GM19438 (cell line): ENCODE data around the gene RNU5D-1.
"Not testable (repeated sequence)": the region's sequence is repeated elsewhere in the genome, so short reads cannot be mapped to it uniquely, and the experiment has no call there.

Source experiments
- ATAC-seq: cut with Tn5 transposase; IDR thresholded peaks from one replicate; pipeline ENCODE4 v1.9.1; 2021; ENCODE audit warnings: low read depth; ENCODE audit not compliant: unreplicated experiment

The RNU5D-1 gene

DNA sequence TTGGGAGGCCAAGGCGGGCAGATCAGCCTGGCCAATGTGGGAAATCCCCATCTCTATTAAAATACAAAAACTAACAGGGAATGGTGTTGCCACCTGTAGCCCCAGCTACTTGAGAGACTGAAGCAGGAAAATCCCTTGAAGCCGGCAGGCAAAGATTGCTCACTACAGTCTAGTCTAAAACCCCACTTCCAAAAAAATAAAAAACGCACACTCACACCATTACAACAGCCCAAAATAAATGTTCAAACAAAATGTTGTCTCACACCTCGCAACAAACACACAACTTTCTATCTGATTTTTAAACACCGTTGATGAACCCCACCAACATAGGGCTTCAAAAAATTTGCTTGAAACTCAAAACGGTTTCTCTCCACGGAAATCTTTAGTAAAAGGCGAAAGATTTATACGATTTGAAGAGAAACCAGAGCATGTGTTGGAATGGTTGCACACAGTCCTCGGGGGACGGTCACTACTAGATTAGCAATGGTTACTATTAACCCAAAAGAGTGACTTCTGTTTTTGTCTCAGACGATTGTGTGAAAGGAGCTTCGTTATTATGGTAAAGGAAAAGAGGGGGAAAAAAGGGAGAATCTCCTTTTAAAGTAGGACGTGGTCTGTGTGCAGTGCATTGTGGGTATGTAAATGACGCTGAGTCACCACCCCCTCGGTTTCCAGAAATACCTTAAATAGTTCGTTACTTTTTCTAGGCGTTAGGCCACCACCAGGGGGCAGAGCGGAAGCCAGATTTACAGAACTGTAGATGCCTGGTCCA lies at the start of gene RNU5D-1:
TSS of gene RNU5D-1 (minus strand) at position 430 of the 772 bp plus-strand sequence.
- peak; percentile 52 for ATAC-seq

DNA sequence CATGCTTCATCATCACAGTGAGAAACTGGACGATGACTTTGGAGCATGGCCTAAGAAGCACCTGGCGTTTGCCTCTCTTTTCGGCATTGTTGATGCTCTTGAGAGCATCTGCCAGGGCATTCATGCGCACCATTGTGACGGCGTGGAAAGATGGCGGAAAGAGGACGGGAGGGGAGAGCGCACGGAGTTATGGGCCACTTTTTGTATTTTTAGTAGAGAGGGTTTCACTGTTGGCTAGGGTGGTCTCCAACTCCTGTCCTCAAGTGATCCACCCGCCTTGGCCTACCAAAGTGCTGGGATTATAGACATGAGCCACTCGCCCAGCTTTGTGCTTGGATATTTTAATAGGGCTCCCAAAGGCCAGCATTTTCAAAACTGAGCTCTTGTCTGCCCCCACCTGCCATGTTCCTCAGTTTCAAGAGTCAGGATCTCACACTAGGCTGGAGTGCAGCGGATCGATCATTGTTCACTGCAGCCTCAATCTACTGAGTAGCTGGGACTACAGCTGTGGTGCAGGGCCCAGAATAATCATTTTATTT lies 49.7 kb upstream of the RNU5D-1 start:
- ATAC-seq = no peak

DNA sequence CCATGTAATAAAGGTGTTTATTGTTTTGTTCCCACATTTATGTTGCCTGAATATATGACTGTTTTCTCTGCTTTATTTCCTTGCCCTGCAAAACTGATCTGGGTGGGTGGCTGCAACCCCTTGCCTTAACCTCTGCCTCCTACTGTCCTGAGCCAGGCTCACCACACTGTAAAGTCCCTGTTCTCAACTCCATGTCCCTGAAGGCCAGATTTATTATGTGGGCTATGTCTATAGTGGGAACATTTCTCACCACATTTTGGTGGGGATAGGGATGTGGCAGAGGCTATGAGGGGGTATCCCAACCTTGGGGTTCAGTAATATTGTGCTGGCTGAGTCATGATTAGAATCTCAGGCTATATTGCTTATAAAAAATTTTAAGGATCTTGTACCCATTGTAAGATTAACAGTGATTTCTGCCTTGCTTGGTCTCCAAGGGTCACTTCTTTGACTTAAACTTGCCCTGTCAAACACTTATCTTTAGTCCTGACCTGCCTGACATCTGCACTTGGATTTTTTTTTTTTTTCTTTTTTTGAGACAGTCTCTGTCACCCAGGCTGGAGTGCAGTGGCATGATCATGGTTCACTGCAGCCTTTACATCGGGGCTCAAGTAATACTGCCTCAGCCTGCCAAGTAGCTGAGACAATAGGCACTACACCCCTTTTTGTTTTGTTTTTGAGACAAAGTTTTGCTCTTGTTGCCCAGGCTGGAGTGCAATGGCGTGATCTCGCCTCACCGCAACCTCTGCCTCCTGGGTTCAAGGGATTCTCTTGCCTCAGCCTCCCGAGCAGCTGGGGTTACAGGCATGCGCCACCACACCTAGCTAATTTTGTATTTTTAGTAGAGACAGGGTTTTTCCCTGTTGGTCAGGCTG lies 48.0 kb upstream of the RNU5D-1 start:
- ATAC-seq = no peak

DNA sequence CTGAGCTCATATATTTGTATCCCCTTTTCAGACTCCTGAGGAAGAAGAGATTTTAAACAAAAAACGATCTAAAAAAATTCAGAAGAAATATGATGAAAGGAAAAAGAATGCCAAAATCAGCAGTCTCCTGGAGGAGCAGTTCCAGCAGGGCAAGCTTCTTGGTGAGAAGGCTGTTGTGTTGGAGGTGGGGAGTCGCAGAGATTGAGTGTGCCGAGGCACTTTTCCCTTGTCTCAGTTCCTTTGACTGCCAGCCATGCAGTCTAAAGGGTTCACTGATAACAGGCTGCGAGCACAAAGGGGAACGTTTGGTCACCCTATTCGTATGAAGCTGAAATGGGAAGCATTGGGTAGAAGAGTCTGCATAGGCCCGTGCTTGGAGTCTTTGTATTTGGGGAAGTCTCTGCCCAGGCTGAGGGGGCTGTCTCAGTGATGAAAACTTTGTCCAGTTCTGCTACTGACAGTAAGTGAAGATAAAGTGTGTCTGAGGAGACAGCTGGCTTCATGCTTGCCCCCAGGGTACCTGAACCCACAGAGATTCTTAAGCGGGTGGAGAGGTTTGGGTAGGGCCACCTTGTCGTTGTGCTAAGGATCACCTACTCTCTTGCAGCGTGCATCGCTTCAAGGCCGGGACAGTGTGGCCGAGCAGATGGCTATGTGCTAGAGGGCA lies 47.1 kb upstream of the RNU5D-1 start:
- no peak for ATAC-seq

DNA sequence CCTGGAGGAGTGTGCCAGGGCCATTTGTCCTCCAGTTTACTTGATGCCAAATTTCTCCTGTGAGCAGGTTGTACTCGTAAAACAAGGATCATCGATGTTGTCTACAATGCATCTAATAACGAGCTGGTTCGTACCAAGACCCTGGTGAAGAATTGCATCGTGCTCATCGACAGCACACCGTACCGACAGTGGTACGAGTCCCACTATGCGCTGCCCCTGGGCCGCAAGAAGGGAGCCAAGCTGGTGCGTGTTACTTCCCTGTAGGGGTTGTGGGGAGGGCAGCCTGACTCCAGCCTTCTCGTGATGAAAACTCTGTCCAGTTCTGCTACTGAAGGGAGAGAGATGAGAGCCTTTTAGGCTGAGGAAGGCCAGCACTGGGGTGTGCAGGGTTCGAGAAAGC lies 46.6 kb upstream of the RNU5D-1 start:
- no peak for ATAC-seq

DNA sequence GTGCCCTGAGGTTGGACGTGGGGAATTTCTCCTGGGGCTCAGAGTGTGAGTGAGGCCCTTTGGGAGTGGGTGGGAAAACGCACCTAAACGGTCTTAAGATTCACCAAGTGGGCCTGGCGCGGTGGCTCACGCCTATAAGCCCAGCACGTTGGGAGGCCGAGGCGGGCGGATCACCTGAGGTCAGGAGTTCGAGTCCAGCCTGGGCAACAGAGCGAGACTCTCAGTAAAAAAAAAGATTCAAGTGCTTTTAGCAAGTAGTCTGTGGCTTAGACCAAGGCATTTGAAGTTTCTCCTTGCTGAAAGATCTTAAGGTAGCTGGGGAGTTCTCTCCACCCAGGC lies 45.7 kb upstream of the RNU5D-1 start:
- no peak for ATAC-seq

DNA sequence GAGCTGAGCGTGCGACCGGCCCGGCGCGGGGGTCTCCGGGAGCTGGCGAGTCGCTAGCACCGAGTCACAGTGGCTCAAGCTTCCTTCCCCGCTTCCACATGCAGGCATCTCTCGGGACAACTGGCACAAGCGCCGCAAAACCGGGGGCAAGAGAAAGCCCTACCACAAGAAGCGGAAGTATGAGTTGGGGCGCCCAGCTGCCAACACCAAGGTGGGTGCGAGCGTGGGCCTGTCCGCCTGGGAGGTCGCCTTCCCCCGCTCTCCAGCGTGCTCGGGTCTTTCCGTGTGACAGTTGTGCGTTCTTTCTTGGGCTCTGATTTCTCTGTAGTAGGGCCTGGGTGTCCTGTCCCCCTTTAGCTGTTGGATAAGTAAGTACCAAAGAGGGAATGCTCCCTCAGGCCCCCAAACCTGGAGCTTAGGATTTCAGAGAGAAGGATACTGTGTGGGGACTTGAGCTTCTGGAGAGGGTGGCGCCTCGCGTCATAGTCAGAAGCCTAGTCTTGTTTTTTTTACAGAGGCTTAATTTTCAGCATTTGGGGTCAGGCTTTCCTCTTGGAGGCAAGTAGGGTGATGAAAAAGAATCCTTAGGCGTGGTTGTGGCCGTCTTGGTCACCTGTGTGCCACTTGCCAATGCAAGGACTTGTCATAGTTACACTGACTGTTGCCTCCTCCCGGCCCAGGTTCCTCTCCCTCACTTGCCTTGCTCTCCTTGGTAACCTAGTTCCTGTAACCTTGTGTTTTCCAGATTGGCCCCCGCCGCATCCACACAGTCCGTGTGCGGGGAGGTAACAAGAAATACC lies 45.2 kb upstream of the RNU5D-1 start:
- no peak for ATAC-seq

DNA sequence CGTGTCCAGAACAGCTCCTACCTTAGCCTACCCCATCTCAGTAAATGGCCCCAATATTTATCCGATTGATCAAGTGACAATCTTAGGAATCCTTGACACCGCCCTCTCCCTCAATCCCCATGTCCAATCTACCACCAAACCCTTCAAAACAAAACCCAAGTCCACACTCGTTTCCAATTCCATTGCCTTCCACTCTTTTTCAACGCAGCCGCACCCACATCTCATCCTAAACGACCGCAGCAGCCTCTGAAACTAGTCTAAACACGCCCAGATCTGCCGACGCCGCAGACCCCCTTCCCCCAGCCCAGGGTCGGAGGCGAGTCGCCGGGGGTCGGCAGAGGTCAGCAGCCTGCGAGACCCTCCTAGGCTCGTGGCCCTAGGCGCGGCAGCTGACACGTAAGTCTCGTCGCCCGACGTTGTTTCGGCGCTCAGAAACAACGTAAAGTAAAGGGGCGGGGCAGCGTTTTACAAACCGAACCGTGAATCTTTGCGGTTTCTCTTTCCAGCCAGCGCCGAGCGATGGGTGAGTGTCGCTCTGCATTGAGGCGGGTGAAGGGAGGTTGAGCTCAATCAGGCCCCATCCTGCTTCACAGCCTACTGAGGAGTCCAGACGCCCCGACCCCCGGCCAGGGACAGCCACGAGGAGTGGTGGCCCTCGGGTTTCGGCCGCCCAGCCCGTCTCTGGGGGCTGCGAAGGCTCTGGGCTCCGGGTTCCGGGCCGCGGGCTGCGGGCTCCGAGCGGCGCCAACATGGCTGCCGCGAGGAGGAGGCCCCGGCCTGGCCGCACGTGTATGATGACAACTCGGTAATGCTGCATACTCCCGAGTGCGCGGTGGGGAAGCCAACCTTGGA lies 44.3 kb upstream of the RNU5D-1 start, which contains the start of gene RPS8:
TSS of gene RPS8 (plus strand) at position 463 of the 852 bp plus-strand sequence. CDS start at position 520, 57 bp downstream.
- peak; percentile 75 for ATAC-seq

DNA sequence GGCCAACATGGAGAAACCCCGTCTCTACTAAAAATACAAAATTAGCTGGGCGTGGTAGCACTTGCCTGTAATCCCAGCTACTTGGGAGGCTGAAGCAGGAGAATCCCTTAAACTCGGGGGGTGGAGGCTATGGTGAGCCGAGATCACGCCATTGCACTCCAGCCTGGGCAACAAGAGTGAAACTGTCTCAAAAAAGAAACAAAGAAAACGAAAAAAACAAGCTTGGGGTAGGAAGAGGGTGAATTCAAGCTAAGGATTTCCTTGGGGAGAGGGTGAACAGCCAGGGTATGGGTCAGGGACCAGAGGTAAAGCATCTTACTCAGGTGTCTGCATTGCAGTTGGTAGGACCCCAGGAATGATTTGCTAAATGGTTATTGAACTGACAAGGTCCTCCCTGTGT lies 35.5 kb upstream of the RNU5D-1 start:
- ATAC-seq = not testable (repeated sequence)

DNA sequence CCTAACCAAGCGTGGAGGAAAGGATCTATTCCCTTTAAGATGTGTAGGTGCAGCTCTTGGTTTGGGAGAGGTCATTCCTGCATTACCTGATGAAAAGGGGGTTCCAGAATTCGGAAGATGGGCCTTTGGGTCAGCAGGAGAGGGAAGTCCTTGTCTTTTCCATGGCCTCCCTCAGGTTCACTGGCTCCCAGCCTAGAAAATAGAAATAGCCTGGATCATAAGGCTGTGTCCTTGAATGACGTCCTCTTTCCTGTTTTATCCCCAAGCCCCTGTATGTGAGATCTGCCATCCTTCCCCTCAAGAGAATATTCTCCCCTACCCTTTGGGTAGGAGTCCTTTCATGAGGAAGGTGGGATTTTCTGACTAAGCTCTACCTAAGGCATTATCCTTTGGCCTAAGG lies 29.9 kb upstream of the RNU5D-1 start:
- ATAC-seq = no peak

DNA sequence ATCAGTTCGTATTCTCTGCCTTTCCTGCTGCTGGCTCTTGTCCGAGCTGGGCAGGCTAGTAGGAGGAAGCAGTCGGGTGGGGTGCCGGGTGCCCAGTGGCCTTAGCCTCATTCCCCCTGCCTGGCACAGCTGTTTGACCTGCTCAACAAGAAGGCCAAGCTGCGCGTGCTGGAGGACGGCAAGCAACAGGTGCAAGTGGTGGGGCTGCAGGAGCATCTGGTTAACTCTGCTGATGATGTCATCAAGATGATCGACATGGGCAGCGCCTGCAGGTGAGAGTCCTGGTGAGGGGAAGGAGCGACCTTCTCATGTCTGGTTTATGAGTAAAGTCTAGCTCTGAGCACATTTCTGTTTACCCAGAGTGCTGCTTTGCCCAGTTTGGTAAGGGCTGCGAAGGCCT lies 28.1 kb upstream of the RNU5D-1 start:
- no peak for ATAC-seq

DNA sequence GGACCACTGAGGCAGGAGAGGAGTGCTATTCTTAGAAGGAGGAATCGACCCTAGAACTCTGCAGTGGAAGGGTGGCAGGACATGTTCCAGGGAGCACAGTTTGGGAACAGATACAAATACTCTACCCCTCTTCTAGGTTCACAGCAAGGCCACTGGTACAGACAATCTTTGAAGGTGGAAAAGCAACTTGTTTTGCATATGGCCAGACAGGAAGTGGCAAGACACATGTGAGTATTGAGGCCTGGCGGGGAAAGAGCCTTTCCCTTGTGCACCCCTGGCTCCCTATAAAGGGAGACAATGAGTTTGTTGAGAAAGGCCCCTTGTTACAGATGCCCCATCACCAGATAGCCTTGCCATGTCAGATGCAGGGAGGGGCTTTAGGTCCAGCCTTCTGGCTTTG lies 26.4 kb upstream of the RNU5D-1 start:
- ATAC-seq = no peak

DNA sequence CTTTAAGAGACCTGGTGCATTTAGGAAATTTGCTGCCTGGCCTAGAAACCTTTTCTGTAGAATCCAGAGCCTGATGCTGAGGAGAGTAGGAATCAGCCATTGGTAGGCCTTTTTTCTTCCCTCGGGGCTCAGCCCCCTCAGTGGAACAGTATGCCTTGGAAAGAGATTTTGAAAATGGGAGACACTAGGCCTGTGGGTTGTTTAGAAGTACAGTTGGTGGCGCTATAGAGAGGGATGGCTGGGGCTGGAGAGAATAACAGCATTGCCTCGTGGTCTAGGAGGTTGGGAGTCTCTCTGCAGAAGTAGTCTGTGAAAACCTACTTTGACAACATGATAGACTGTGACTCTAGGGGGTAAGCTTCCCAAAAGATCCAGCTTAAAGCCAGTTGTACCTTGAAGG lies 16.9 kb upstream of the RNU5D-1 start:
- no peak for ATAC-seq

DNA sequence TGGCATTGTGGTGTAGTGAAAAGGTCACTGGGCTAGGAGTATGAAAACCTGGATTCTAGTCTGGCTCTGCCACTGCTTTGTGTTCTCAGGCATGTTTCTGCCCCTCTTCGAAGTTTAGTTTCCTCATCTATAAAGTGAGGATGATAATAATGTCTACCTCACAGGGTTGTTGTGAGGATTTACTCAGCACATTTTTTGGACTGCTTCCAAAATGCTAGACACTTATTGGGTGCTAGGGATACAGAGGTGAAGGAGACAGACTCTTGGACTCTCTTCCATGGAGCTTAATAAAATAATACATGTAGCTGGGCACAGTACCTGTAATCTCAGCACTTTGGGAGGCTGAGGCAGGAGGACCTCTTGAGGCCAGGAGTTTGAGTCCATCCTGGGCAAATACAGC lies 12.2 kb upstream of the RNU5D-1 start:
- ATAC-seq = no peak

DNA sequence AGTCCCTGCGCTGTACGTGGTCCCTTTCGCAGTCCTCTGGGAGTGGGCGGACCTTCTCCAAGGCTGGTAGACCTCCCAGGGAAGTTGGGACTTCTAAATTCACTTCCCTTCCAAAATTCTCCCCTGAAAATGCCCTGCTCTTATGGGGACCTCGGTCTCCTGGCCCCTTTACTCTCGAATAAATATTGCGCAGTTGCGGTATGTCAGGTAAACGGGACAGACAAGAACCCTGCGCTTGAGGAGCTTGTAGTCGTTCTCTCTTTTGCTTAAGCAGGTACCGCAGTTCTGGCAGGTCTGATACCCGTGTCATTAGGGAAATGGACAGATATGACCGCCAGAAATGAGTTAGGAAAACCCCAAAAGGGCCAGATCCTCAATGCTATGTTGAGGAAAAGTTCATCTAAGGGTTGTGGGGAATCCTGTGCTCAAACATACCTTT lies 9.2 kb upstream of the RNU5D-1 start:
- ATAC-seq = no peak

DNA sequence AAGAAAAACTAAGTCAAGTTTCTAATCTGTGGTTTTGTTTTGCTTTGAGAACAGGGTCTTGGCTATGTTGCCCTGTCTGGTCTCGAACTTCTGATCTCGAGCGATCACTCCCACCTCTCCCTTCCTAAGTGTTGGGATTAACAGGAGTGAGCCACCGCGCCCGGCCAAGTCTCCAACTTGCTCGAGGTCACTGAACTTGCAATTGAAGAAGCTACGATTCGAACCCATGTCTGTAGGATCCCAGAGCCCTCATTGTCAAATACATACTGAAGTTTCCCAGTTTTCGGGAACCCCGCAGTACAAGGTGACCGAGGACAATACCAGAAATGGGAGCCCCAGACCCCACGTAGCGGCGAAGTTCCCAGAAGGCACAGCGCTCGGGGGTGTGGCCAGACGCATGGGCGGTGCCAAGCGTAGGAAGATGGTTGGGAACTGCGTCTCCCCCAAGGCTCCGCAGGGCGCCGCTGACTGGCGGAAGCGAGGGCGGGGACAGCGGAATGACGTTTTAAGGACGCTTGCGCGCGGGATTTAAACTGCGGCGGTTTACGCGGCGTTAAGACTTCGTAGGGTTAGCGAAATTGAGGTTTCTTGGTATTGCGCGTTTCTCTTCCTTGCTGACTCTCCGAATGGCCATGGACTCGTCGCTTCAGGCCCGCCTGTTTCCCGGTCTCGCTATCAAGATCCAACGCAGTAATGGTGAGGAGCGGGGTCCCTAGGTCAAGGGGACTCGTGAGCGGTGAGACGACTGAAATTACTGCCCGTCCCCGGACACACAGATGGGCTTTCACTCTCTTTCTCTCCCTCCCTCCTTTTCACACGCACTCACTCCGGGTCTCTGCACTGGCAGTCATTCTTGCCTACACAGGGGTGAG lies 8.6 kb upstream of the RNU5D-1 start, which contains the start of gene KIF2C:
TSS of gene KIF2C (plus strand) at position 531 of the 872 bp plus-strand sequence. CDS start at position 627, 96 bp downstream.
- peak; percentile 97 for ATAC-seq

DNA sequence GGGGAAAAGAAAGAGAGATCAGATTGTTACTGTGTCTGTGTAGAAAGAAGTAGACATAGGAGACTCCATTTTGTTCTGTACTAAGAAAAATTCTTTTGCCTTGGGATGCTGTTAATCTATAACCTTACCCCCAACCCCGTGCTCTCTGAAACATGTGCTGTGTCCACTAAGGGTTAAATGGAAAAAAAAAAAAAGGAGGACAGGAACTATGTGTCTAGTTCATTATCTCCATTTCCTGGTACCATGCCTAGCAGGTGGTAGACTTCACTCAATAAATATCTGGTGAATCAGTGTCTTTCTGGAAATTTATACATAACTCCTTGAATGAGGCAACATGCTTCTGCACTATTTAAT lies 8.0 kb upstream of the RNU5D-1 start:
- ATAC-seq = not testable (repeated sequence)

DNA sequence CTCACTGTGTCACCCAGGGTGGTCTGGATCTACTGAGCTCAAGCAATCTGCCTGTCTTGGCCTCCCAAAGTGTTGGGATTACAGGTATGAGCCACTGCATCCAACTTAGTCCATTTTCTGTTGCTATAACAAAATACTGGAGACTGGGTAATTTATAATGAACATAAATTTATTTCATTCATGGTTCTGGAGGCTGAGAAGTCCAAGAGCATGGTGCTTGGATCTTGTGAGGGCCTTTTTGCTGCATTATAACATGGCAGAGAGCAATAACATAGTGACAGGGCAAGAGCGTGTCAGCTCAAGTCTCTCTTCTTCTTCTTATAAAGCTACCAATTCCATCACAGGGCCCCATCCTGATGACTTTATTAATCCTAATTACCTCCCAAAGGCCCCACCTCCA lies 5.0 kb upstream of the RNU5D-1 start:
- ATAC-seq = no peak
